ENCODE measurements around the gene SKA2.
A peak's percentile ranks its signal among the peaks of the same experiment; 100 is the strongest.
"Not testable (repeated sequence)": the region's sequence is repeated elsewhere in the genome, so short reads cannot be mapped to it uniquely, and the experiment has no call there.

Gene SKA2

GRCh38 chr17:59151006-59151405 is 4.0 kb downstream of the SKA2 start:
- no peak for DNase-seq

- DNase-seq = no peak
Measured at GRCh38 chr17:59149841-59150511, 5.0 kb downstream of the SKA2 start.

GRCh38 chr17:59149051-59149450 is 5.9 kb downstream of the SKA2 start:
- no peak for DNase-seq

- DNase-seq = no peak
Measured at GRCh38 chr17:59145571-59146096, 9.4 kb downstream of the SKA2 start.

- no peak for DNase-seq
Measured at GRCh38 chr17:59141860-59142259, 13.1 kb downstream of the SKA2 start.

GRCh38 chr17:59139939-59140338 is 15.0 kb downstream of the SKA2 start:
- no peak for DNase-seq

GRCh38 chr17:59138339-59138738 is 16.6 kb downstream of the SKA2 start:
- DNase-seq = not testable (repeated sequence)

- DNase-seq = no peak
Measured at GRCh38 chr17:59131131-59131530, 23.9 kb downstream of the SKA2 start.

GRCh38 chr17:59129814-59130213 is 25.2 kb downstream of the SKA2 start:
- DNase-seq = no peak

- no peak for DNase-seq
Measured at GRCh38 chr17:59126809-59127417, 28.1 kb downstream of the SKA2 start.

GRCh38 chr17:59124665-59125064 is 30.3 kb downstream of the SKA2 start:
- DNase-seq = no peak

GRCh38 chr17:59121901-59122480 is 33.0 kb downstream of the SKA2 start:
- no peak for DNase-seq

GRCh38 chr17:59115474-59115873 is 39.5 kb downstream of the SKA2 start:
- DNase-seq = no peak

GRCh38 chr17:59111539-59111938 is 43.4 kb downstream of the SKA2 start:
- DNase-seq = no peak

GRCh38 chr17:59110973-59111372 is 44.0 kb downstream of the SKA2 start:
- DNase-seq = no peak

GRCh38 chr17:59108400-59109102 is 46.4 kb downstream of the SKA2 start:
- no peak for DNase-seq

GRCh38 chr17:59107306-59107670 is 47.7 kb downstream of the SKA2 start:
- no peak for DNase-seq

GRCh38 chr17:59106463-59107305 is 48.3 kb downstream of the SKA2 start, which contains the start of gene TRIM37:
Gene TRIM37 (minus strand): TSS chr17:59106880. CDS start chr17:59106461, 419 bp downstream.
- peak; percentile 89 for DNase-seq

GRCh38 chr17:59105852-59106462 is 49.0 kb downstream of the SKA2 start:
- DNase-seq = no peak

GRCh38 chr17:59101178-59101577 is 53.8 kb downstream of the SKA2 start:
- no peak for DNase-seq

GRCh38 chr17:59097876-59098275 is 57.1 kb downstream of the SKA2 start:
- no peak for DNase-seq

- no peak for DNase-seq
Measured at GRCh38 chr17:59094861-59095530, 60.0 kb downstream of the SKA2 start.
